HepG2 (cell line): Measurements from ENCODE around the gene ARHGEF4. TPM values are rescaled to one million over a fixed set of nuclear protein-coding genes. Genes with fewer than 3 reads are reported as not detected.

Experiments
- ATAC-seq: fragments of 200-7000 bp; cut with Tn5 transposase; 3 replicates; pipeline ENCODE4 v1.9.1; 2020; ENCODE audit warnings: mild to moderate bottlenecking, moderate library complexity
- BruUV-seq: library from RNA; stranded (reverse); fragments of 400-500 nt; replicated peaks from 2 replicates; lab custom pipeline; 2021; lab: Mats Ljungman, UMichigan
- CTCF ChIA-PET: fragments of 300-600 bp; formaldehyde crosslinking; extraction: SDS; loops from one replicate; lab custom pipeline; 2021; ENCODE audit warnings: low total read pairs, inconsistent platforms, low intra/inter-chr PET ratio; lab: Yijun Ruan, JAX
- POLR2A ChIA-PET: fragments of 350-600 bp; sonication (Branson Sonifier 250); formaldehyde crosslinking; loops from one replicate; lab custom pipeline; 2020; ENCODE audit warnings: antibody characterized with exemption, inconsistent platforms; lab: Yijun Ruan, JAX
- DNase-seq: peaks from one replicate; pipeline ENCODE4 v3.0.0-alpha.2; 2015; ENCODE audit warnings: low spot score
- FAIRE-seq: peaks from 3 replicates; lab custom pipeline; 2011; peaks lifted over from hg19 to GRCh38; lab: Jason Lieb, UNC
- H2AFZ ChIP-seq: one replicate; pipeline ENCODE4 v1.6.1; 2011; ENCODE audit warnings: low read length, inconsistent platforms
- H3K27ac ChIP-seq: fragments of 300-600 bp; 3 replicates; pipeline ENCODE4 v1.8.0; 2011; ENCODE audit warnings: mixed run types, mild to moderate bottlenecking, mixed read lengths, low read length, inconsistent platforms; ENCODE audit not compliant: insufficient read depth; ENCODE audit errors: extremely low read length
- H3K27me3 ChIP-seq, 2 experiments: fragments of 200-600 bp in 1 of 2; 2 replicates in 1 of 2; 3 replicates in 1 of 2; pipeline versions ENCODE4 v1.6.0 to v1.8.0; 2011; ENCODE audit warnings: low read length in 2 of 2, mild to moderate bottlenecking in 2 of 2, moderate library complexity in 2 of 2, inconsistent platforms in 1 of 2; ENCODE audit not compliant: insufficient read depth in 2 of 2, control insufficient read depth in 1 of 2
- H3K36me3 ChIP-seq, 2 experiments: fragments of 200-600 bp in 1 of 2; replicated peaks in 1 of 2; 2 replicates in 1 of 2; 3 replicates in 1 of 2; pipeline versions ENCODE4 v1.5.1 to v1.8.0; 2011; ENCODE audit warnings: low read length in 2 of 2, inconsistent platforms in 1 of 2; ENCODE audit not compliant: insufficient read depth in 2 of 2, control insufficient read depth in 1 of 2
- H3K4me1 ChIP-seq: 2 replicates; pipeline ENCODE4 v1.5.1; 2012; ENCODE audit warnings: low read length, inconsistent platforms; ENCODE audit not compliant: insufficient read depth
- H3K4me2 ChIP-seq: 2 replicates; pipeline ENCODE4 v1.6.0; 2011; ENCODE audit warnings: low read depth, low read length, inconsistent platforms
- H3K4me3 ChIP-seq, 3 experiments: fragments of 200-600 bp in 1 of 3; sonication (generic), shearing (Covaris generic) in 1 of 3; replicated peaks in 1 of 3; 2 replicates each; pipeline ENCODE4 v1.5.1; 2011 to 2016; ENCODE audit warnings: low read length in 3 of 3, inconsistent platforms in 2 of 3, low read depth in 2 of 3, mild to moderate bottlenecking in 2 of 3, control low read depth in 1 of 3, mixed read lengths in 1 of 3; ENCODE audit not compliant: insufficient read depth in 1 of 3
- H3K79me2 ChIP-seq: one replicate; pipeline ENCODE4 v1.6.1; 2011; ENCODE audit warnings: low read length, inconsistent platforms; ENCODE audit not compliant: insufficient read depth
- H3K9ac ChIP-seq: 2 replicates; pipeline ENCODE4 v1.6.0; 2011; ENCODE audit warnings: mild to moderate bottlenecking, low read depth, low read length, inconsistent platforms; ENCODE audit not compliant: insufficient read depth
- H3K9me3 ChIP-seq: 2 replicates; pipeline ENCODE4 v1.5.1; 2012; ENCODE audit warnings: mild to moderate bottlenecking, low read length
- H4K20me1 ChIP-seq: 2 replicates; pipeline ENCODE4 v1.6.0; 2011; ENCODE audit warnings: inconsistent platforms, mild to moderate bottlenecking, low read length, moderate library complexity; ENCODE audit not compliant: insufficient read depth
- AHR ChIP-seq: IDR thresholded peaks from 2 replicates; pipeline ENCODE4 v1.6.1; 2018; ENCODE audit warnings: missing genetic modification reagents, missing compliant biosample characterization
- CHCHD3 ChIP-seq: sonication (generic); formaldehyde crosslinking; IDR thresholded peaks from 2 replicates; pipeline ENCODE4 v1.8.0; 2022; ENCODE audit warnings: mild to moderate bottlenecking, missing genetic modification reagents, moderate library complexity
- CHD4 ChIP-seq: fragments of 200-600 bp; sonication (generic); IDR thresholded peaks from 2 replicates; pipeline ENCODE4 v1.7.0; 2017; ENCODE audit warnings: mild to moderate bottlenecking, low read length, borderline replicate concordance
- HHEX ChIP-seq: IDR thresholded peaks from 2 replicates; pipeline ENCODE4 v1.6.1; 2016; ENCODE audit warnings: control low read depth
- HNRNPL ChIP-seq: fragments of 200-400 bp; formaldehyde crosslinking; IDR thresholded peaks from 2 replicates; pipeline ENCODE4 v1.6.1; 2017; ENCODE audit warnings: mild to moderate bottlenecking, low read depth, low read length
- HOXA7 ChIP-seq: sonication (generic); formaldehyde crosslinking; IDR thresholded peaks from 2 replicates; pipeline ENCODE4 v1.8.1; 2022; ENCODE audit warnings: mild to moderate bottlenecking, missing genetic modification reagents, moderate library complexity
- MAFF ChIP-seq: IDR thresholded peaks from 2 replicates; pipeline ENCODE4 v1.6.1; 2011; ENCODE audit warnings: low read depth, low read length, improper control_type of control experiment
- MEIS2 ChIP-seq: sonication (generic); formaldehyde crosslinking; IDR thresholded peaks from 2 replicates; pipeline ENCODE4 v1.9.0; 2021; ENCODE audit warnings: mild to moderate bottlenecking, missing genetic modification reagents
- NBN ChIP-seq: fragments of 450-650 bp; conservative IDR thresholded peaks from 2 replicates; pipeline ENCODE4 v1.6.1; 2017
- NR2F1 ChIP-seq, 2 experiments: fragments of 450-650 bp in 1 of 2; formaldehyde crosslinking in 1 of 2; IDR thresholded peaks; 2 replicates each; pipeline versions ENCODE4 v1.5.0 to v1.6.1; 2016 to 2020; ENCODE audit warnings: mild to moderate bottlenecking in 1 of 2, missing compliant biosample characterization in 1 of 2, missing genetic modification reagents in 1 of 2, moderate library complexity in 1 of 2
- TARDBP ChIP-seq: sonication (generic); formaldehyde crosslinking; IDR thresholded peaks from 2 replicates; pipeline ENCODE4 v1.8.0; 2022; ENCODE audit warnings: mild to moderate bottlenecking, missing genetic modification reagents
- TSC22D2 ChIP-seq: sonication (generic); formaldehyde crosslinking; IDR thresholded peaks from 2 replicates; pipeline ENCODE4 v1.5.1; 2020; ENCODE audit warnings: missing genetic modification reagents, mild to moderate bottlenecking, borderline replicate concordance
- YEATS2 ChIP-seq: sonication (generic); formaldehyde crosslinking; IDR thresholded peaks from 2 replicates; pipeline ENCODE4 v1.4.0; 2020; ENCODE audit warnings: missing genetic modification reagents, borderline replicate concordance
- ZFX ChIP-seq: sonication (generic); formaldehyde crosslinking; IDR thresholded peaks from 2 replicates; pipeline ENCODE4 v1.4.0; 2020; ENCODE audit warnings: mild to moderate bottlenecking, low read depth, missing genetic modification reagents, moderate library complexity
- ZNF17 ChIP-seq: sonication (generic); formaldehyde crosslinking; IDR thresholded peaks from 2 replicates; pipeline ENCODE4 v1.5.0; 2020; ENCODE audit warnings: mild to moderate bottlenecking, missing genetic modification reagents
- ZNF224 ChIP-seq: sonication (generic); formaldehyde crosslinking; IDR thresholded peaks from 2 replicates; pipeline ENCODE4 v1.5.0; 2020; ENCODE audit warnings: mild to moderate bottlenecking, missing genetic modification reagents
- ZNF256 ChIP-seq: sonication (generic); formaldehyde crosslinking; conservative IDR thresholded peaks from 2 replicates; pipeline ENCODE4 v1.4.0; 2020; ENCODE audit warnings: missing genetic modification reagents
- ZNF567 ChIP-seq: sonication (generic); formaldehyde crosslinking; IDR thresholded peaks from 2 replicates; pipeline ENCODE4 v1.8.1; 2023; ENCODE audit warnings: mild to moderate bottlenecking, missing genetic modification reagents, borderline replicate concordance
- ZNF616 ChIP-seq: sonication (generic); formaldehyde crosslinking; IDR thresholded peaks from 2 replicates; pipeline ENCODE4 v1.5.0; 2020; ENCODE audit warnings: low read depth, mild to moderate bottlenecking, missing genetic modification reagents
- ZNF674 ChIP-seq: sonication (generic); formaldehyde crosslinking; IDR thresholded peaks from 2 replicates; pipeline ENCODE4 v1.5.0; 2020; ENCODE audit warnings: low read depth, mild to moderate bottlenecking, missing genetic modification reagents
- ZNF777 ChIP-seq: sonication (generic); formaldehyde crosslinking; IDR thresholded peaks from 2 replicates; pipeline ENCODE4 v1.4.0; 2020; ENCODE audit warnings: missing genetic modification reagents
- ZNF891 ChIP-seq: sonication (generic); formaldehyde crosslinking; IDR thresholded peaks from 2 replicates; pipeline ENCODE4 v1.5.0; 2020; ENCODE audit warnings: mild to moderate bottlenecking, missing genetic modification reagents
- WGBS: methylation state at CpG from one replicate; pipeline ENCODE4 v1.1.6; 2017; ENCODE audit warnings: low lambda C conversion rate; 5-methylcytosine and 5-hydroxymethylcytosine counted together
- in situ Hi-C: cut with HindIII; loops from 2 replicates; pipeline ENCODE4 v1.10.0; 2017; ENCODE audit warnings: low pct_unique_long_range_greater_than_20kb; ENCODE audit not compliant: extremely low pct_ligation_motif_present
- intact Hi-C: fragments of 100-400 bp; cut with micrococcal nuclease; formaldehyde crosslinking; loops from one replicate; pipeline ENCODE4 v1.10.0; 2022; ENCODE audit not compliant: unreplicated experiment
- polyA plus RNA-seq, 8 experiments: library from polyadenylated mRNA; depleted of rRNA in 3 of 8; stranded (reverse) in 7 of 8; unstranded in 1 of 8; fragments of >200 nt; fragmentation: Illumina TruSeq in 4 of 8; extraction: Trizol in 4 of 8; gene quantifications; 2 replicates each; pipeline versions ENCODE4 v1.2.1 to v1.2.3, GENCODE V29; 2011 to 2016; ENCODE audit warnings: low read depth in 4 of 8, missing spikeins in 1 of 8, mixed read lengths in 1 of 8; ENCODE audit not compliant: insufficient read depth in 1 of 8
- total RNA-seq, 5 experiments: library from RNA; depleted of rRNA; stranded (reverse); fragments of >200 nt; fragmentation: Illumina TruSeq; extraction: Trizol; gene quantifications; 2 replicates each; pipeline ENCODE4 v1.2.3, GENCODE V29; 2016; ENCODE audit warnings: low read depth in 1 of 5
- TF ChIP-seq, protein P1 (sequence below), 2 experiments: fragments of 450-650 bp in 1 of 2; sonication (generic) in 1 of 2; formaldehyde crosslinking; IDR thresholded peaks; 2 replicates each; pipeline versions ENCODE4 v1.5.0 to v1.8.0; 2020 to 2022; ENCODE audit warnings: mild to moderate bottlenecking in 1 of 2, missing genetic modification reagents in 1 of 2
- TF ChIP-seq, protein P2 (sequence below): sonication (generic); formaldehyde crosslinking; conservative IDR thresholded peaks from 2 replicates; pipeline ENCODE4 v1.4.0; 2020; ENCODE audit warnings: missing genetic modification reagents

Gene ARHGEF4
- total and polyA plus RNA-seq, 2 of the 13 experiments (the other 11 are each of a cell fraction or from before 2014, with no cell fraction given), result 0.11 to 0.13 TPM

DNA sequence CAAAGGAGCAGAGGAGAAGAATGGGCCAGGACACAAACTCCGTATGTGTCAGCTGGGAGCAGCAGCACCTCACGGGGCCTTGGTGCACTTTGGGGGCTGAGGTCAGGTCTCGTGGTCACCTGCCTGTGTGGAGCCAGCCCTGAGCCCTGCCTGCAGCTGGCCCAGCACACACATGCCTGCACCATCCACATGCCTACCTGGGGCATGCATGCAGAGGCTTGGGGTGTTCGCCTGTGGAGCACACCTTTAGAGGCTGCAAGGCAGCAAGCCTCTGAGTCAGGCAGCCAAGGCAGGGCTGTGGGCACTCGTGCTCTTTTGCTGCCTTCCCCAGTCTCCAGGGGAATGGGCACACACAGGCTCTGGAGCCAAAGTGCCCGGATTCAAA lies 36.0 kb downstream of the ARHGEF4 start (continued):
- no peak for TF ChIP-seq TARDBP (CRISPR knock-in tag)
- TF ChIP-seq CHCHD3 (CRISPR knock-in tag), result no peak
- no peak for TF ChIP-seq HNRNPL
- TF ChIP-seq, protein P1, sequence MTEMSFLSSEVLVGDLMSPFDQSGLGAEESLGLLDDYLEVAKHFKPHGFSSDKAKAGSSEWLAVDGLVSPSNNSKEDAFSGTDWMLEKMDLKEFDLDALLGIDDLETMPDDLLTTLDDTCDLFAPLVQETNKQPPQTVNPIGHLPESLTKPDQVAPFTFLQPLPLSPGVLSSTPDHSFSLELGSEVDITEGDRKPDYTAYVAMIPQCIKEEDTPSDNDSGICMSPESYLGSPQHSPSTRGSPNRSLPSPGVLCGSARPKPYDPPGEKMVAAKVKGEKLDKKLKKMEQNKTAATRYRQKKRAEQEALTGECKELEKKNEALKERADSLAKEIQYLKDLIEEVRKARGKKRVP (CRISPR knock-in tag; IDR thresholded peaks at IDR 0.05), result no peak
- TF ChIP-seq YEATS2 (CRISPR knock-in tag), result no peak
- TF ChIP-seq HOXA7 (CRISPR knock-in tag), result no peak
- TF ChIP-seq, all 625 proteins: peak for 0

DNA sequence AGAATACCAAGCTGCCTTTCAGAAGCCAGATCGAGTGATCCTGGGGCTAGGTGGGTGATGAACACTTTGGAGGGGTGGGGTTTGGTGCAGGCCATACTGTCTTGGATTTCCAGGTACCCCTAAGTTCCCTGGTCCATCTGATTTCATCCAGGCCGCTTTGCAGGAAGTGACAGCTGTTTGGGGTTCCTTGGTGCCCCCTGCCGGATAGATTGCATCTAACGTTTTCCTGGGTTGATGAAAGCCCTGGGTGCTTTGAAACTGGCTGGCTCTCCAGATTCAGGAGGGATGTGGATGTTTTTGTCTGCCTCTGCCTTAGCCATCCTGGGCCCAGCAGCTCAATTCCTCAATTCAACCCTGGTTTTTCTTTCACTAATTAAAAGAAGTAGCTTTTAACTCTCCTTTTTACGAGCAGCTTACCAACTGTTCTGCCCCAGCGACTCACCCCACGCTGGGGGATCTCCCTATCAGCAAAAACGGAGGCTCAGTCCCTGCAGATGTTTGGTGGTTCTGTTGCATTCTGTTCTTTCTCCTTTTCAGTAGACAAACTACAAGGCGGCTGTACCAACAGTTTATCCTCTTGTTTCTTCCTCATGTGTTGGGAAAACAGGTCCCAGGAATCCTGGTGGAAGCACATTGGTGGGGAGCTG lies 37.1 kb downstream of the ARHGEF4 start:
- FAIRE-seq, result peak; percentile 95
- no TSS peak for BruUV-seq
- in situ Hi-C loops, result loop anchor here (5.0 kb wide), 1 partner anchor 72 kb away; no protein-coding TSS in a partner anchor
- TF ChIP-seq ZNF777 (CRISPR knock-in tag) (no peak), ZNF674 (CRISPR knock-in tag) (no peak), ZNF567 (CRISPR knock-in tag) (no peak), ZNF17 (CRISPR knock-in tag) (no peak), MEIS2 (CRISPR knock-in tag) (no peak), AHR (CRISPR knock-in tag) (no peak), TSC22D2 (CRISPR knock-in tag) (no peak), NR2F1 (CRISPR knock-in tag; IDR thresholded peaks at IDR 0.05) (no peak), ZFX (peak; percentile 25; the same call in 1 of the 2 replicates), ZNF891 (no peak), HHEX (CRISPR knock-in tag) (no peak), CHD4 (no peak), ZNF256 (CRISPR knock-in tag) (no peak), MAFF (no peak), ZNF616 (CRISPR knock-in tag) (no peak), NBN (no peak), ZNF224 (CRISPR knock-in tag) (no peak)
- TF ChIP-seq, protein P2, sequence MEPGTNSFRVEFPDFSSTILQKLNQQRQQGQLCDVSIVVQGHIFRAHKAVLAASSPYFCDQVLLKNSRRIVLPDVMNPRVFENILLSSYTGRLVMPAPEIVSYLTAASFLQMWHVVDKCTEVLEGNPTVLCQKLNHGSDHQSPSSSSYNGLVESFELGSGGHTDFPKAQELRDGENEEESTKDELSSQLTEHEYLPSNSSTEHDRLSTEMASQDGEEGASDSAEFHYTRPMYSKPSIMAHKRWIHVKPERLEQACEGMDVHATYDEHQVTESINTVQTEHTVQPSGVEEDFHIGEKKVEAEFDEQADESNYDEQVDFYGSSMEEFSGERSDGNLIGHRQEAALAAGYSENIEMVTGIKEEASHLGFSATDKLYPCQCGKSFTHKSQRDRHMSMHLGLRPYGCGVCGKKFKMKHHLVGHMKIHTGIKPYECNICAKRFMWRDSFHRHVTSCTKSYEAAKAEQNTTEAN (CRISPR knock-in tag), result no peak

More for the DNA sequence above, 37.1 kb downstream of the ARHGEF4 start:
- no peaks in the 10 kb centered on the region for H3K4me1 ChIP-seq
- no peak overlapping the region for H2AFZ ChIP-seq
- H3K4me2 ChIP-seq, result no peak overlapping the region
- no peaks in the 10 kb centered on the region for H3K79me2 ChIP-seq
- no peaks in the 10 kb centered on the region for H3K36me3 ChIP-seq
- H3K27ac ChIP-seq, result no peak overlapping the region
- DNase-seq (peak; percentile 59), ATAC-seq (peak; percentile 88)
- no peaks in the 10 kb centered on the region for H3K9me3 ChIP-seq
- no peak overlapping the region for H3K4me3 ChIP-seq
- intact Hi-C loops, result loop anchor here (1.0 kb wide), 1 partner anchor 77 kb away; no protein-coding TSS in a partner anchor
- H3K9ac ChIP-seq, result no peak overlapping the region
- H3K27me3 ChIP-seq, result peaks cover 7 to 54% of the 10 kb centered on the region in 2 experiments; a peak in 3 of 5 replicates
- ChIA-PET CTCF (interaction anchor here (1.1 to 2.6 kb wide), 3 partner anchors 72 to 79 kb away, joined by 4 to 57 read pairs (median 4); no protein-coding TSS in a partner anchor), POLR2A (no interaction called here)
- WGBS, result 22% methylated on average over 9 of the region's 9 CpGs
- H4K20me1 ChIP-seq, result no peaks in the 10 kb centered on the region; the same call in 1 of the 2 replicates
